GM04504 (cell line): ENCODE measurements around the gene VHLL.
A peak's percentile ranks its signal among the peaks of the same experiment; 100 is the strongest.

ENCODE experiments used
- DNase-seq: peaks from one replicate; pipeline ENCODE4 v3.0.0-alpha.2; 2012; ENCODE audit warnings: low read depth

VHLL gene

GRCh38 chr1:156291226-156292061, 7.7 kb downstream of the VHLL start:
- peak; percentile 64 for DNase-seq

DNA sequence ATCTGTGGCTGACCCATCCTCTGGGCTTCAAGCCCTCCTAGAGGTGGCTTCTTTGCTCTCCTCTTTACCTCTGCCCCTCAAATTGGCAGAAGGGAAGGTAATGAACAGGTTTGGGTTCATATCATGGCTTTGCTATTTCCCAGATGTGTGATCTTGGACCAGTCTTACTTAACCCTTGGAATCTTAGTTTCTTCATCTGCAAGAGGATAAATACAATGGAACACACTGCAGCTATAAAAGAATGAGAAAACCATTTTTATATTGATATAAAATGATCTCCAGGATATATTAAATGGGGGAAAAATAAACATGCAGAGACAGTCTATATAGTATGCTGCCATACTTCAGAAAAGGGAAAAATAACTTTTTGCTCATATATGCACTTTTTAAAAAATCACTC, 9.2 kb downstream of the VHLL start:
- DNase-seq, result no peak

GRCh38 chr1:156286061-156286460, 13.0 kb downstream of the VHLL start:
- DNase-seq, result no peak

DNA sequence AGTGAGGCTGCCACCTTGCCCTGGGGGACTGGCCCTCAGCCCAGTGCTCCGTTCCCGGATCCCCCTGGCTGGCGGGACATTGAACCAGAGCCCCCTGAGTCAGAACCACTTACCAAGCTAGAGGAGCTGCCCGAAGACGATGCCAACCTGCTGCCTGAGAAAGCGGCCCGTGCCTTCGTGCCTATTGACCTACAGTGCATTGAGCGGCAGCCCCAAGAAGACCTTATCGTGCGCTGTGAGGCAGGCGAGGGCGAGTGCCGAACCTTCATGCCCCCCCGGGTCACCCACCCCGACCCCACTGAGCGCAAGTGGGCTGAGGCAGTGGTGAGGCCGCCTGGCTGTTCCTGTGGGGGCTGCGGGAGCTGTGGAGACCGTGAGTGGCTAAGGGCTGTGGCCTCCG, 13.7 kb downstream of the VHLL start:
- no peak for DNase-seq

DNA sequence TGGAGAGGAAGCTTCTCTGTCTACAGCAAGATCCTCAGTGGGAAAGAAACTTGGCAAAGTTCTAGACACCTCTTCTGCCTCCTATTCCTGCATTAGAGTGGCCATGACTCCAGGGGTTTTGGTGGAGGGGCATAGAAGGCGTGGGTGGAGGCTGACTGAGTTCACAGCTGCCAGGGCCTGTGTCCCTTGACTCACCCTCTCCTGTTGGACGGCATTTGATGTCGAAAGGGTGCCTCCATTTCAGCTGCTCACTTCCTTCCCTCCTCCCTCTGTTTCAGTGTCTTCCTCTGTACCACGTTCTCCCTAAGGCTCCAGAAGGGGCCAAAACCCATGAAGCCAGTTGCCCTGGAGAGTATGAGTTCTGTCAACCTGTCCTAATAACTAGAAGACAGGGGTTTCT, 14.3 kb downstream of the VHLL start:
- DNase-seq, result no peak

DNA sequence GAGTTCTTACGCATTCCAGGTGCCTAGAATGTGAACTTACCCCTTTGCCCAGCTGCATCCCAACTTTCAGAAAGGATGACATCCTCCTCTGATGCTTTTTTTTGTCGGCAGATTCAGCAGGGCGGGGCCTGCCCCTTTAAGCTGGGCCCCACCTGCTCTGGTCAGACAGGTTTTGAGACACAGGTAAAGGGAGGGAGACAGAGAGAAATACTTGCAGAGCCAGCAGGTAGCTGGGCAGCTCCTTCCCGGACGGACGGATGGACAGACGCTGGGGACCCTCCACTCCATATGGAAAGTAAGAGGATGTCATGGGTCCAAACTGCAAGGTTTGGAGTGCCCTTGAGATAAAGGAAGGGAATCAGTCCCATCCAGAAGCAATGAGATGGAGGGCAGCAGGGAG, 15.0 kb downstream of the VHLL start, which contains the start of gene TMEM79:
TSS of gene TMEM79 (plus strand) at position 214 of the 400 bp plus-strand sequence. CDS start 902 bp downstream, outside the sequence.
- no peak for DNase-seq

- no peak for DNase-seq
Measured at GRCh38 chr1:156283521-156283920, 15.6 kb downstream of the VHLL start.

GRCh38 chr1:156282479-156283222, 16.5 kb downstream of the VHLL start, which contains the start of gene SMG5:
SMG5 (minus strand) TSS chr1:156282825; CDS start chr1:156282680, 145 bp downstream.
- peak; percentile 98 for DNase-seq

DNA sequence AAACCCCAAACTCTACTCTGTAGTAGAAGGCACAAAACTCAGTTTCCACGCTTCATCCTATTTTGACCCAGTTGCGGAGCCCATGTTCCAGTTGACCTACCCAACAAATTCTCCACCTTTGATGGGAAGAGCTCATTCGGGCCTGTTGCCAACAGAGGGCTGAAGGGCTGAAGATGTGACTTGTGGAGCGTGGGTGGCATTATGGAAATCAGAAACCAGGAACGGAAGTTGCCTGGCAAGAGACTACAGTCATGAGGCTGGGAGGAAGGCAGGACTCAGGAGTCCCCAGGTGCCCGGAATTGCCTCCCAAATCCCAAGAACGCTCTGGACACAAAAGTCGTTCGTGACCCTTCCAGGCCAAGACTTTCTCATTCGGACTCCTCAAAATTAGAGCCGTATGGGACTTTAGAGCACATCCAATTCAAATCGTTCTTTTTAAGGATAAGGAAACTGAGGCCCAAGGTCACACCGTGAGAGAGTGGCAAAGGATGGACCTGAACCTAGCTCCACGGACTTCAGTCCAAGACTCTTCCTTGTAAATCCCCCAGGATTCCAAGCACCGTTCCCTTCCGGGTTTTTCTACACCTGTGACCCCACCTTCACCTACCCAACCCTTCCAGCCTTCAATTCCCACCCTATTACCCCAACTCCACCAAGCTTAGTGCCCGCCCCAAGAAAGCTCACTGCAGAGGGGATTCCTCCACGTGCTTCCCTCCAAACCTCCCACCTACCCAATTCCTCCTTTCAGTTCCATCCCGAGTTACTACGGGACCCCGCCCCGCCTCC, 17.2 kb downstream of the VHLL start:
- DNase-seq, result no peak

DNA sequence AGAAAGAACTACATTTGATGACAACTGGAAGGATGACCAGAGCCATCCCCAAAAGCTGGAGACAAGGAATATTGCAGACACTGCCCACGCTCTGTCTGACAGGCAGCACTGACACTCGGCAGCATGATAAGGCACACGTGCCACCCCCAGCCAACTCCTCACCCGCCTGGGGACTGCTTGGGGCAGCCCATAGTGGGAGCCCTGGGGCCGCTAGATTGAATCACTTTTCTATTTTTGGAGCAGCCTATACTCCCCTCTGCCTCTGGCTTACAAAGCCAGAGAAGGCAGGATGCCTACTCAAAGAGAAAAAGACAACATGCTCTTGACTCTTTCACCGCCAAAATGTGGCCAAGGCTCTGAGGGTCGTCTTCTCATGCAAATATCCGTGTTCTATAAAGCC, 17.8 kb downstream of the VHLL start:
- no peak for DNase-seq

- no peak for DNase-seq
Measured at GRCh38 chr1:156279837-156280236, 19.3 kb downstream of the VHLL start.

- DNase-seq, result no peak
Measured at GRCh38 chr1:156276966-156277381, 22.1 kb downstream of the VHLL start.

DNA sequence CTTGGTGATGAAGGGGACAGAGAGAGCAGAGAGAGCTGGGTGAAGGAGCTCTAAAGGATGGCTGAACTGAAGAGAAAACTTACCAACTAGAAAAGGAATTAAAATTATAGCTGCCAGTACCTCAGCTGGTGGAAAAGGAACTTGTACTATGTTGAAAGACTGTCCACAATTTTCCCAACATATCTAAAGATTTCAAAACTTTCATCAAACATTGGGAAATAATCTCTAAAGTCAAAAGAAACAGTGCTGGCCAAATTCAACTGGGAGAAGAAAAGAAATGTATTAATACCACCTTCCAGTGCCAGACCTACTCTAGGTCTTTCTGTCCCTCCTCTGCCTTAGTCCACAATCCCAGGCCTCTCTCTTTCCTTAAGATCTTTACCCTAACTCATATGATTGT, 22.6 kb downstream of the VHLL start:
- no peak for DNase-seq

- DNase-seq, result no peak
Measured at GRCh38 chr1:156270314-156270713, 28.8 kb downstream of the VHLL start.

GRCh38 chr1:156268336-156268735, 30.8 kb downstream of the VHLL start:
- DNase-seq, result no peak

DNA sequence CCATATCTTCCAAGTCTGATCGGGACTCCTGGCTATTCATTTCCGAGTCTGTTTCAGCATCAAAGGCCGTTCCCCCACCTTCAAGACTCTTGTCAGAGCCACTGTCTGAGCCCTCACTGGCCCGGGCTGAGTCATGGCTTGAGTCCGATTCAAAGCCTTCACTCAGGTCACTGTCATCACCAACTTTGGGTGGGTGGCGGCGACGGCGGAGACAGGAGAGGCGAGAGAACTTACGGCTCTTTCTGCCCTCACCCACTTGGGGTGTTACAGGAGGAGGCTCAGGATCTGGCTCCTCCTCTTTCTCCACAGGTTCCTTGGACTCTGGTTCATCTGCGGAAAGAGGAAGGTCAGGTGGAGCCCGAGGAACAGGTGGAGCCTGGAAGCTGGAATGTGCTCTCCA, 33.1 kb downstream of the VHLL start:
- no peak for DNase-seq

DNA sequence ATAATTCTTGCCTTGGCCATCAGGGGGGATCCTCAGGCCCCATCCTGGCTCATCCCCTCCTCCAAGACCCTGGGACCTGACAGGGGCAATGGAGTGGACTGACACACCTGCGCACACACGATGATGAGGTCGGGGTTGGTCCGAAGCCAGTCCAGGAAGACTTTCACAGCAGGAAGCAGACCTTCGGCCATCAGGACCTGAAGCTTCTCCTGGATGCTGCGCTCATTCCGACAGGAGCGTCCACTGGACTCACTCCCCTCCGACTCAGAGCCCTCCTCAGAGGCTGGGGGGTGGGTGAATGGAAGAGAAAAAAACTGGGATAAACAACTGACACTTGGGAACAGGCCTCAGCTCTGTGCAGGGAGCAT, 35.8 kb downstream of the VHLL start:
- no peak for DNase-seq

GRCh38 chr1:156262461-156263287, 36.4 kb downstream of the VHLL start:
- DNase-seq, result peak; percentile 77

- no peak for DNase-seq
Measured at GRCh38 chr1:156260896-156261295, 38.2 kb downstream of the VHLL start.

- no peak for DNase-seq
Measured at GRCh38 chr1:156259805-156260204, 39.3 kb downstream of the VHLL start.

GRCh38 chr1:156258859-156259258, 40.2 kb downstream of the VHLL start:
- no peak for DNase-seq

GRCh38 chr1:156257711-156258110, 41.4 kb downstream of the VHLL start:
- no peak for DNase-seq
